ENCODE measurements around the gene AAR2. TPM values are rescaled to one million over a fixed set of nuclear protein-coding genes. Genes with fewer than 3 reads are reported as not detected.

The AAR2 gene
- total RNA-seq, 1 donor: 23.7 TPM

- no peak for TF ChIP-seq CTCF (IDR thresholded peaks at IDR 0.05; ENCODE audit: insufficient read depth, low read depth, low read length)
- DNase-seq (ENCODE audit: low read depth): no peak
- no peak overlapping the region for H3K4me3 ChIP-seq (ENCODE audit: low read depth, low read length)
Observed at GRCh38 chr20:36254076-36254475, 17.8 kb downstream of the AAR2 start.

- no peak for DNase-seq (ENCODE audit: low read depth)
- no peak for TF ChIP-seq CTCF (IDR thresholded peaks at IDR 0.05; ENCODE audit: insufficient read depth, low read depth, low read length)
- H3K4me3 ChIP-seq (ENCODE audit: low read depth, low read length): no peak overlapping the region
Observed at GRCh38 chr20:36255445-36255844, 19.2 kb downstream of the AAR2 start.

- no peak overlapping the region for H3K4me3 ChIP-seq (ENCODE audit: low read depth, low read length)
- no peak for TF ChIP-seq CTCF (IDR thresholded peaks at IDR 0.05; ENCODE audit: insufficient read depth, low read depth, low read length)
- no peak for DNase-seq (ENCODE audit: low read depth)
Observed at GRCh38 chr20:36259177-36260061, 23.1 kb downstream of the AAR2 start.

GRCh38 chr20:36260316-36260715 is 24.0 kb downstream of the AAR2 start:
- H3K4me3 ChIP-seq (ENCODE audit: low read depth, low read length): no peak overlapping the region
- no peak for TF ChIP-seq CTCF (IDR thresholded peaks at IDR 0.05; ENCODE audit: insufficient read depth, low read depth, low read length)
- DNase-seq (ENCODE audit: low read depth): no peak

GRCh38 chr20:36261389-36262105 is 25.3 kb downstream of the AAR2 start:
- TF ChIP-seq CTCF (IDR thresholded peaks at IDR 0.05; ENCODE audit: insufficient read depth, low read depth, low read length): no peak
- H3K4me3 ChIP-seq (ENCODE audit: low read depth, low read length): no peak overlapping the region
- DNase-seq (ENCODE audit: low read depth): no peak

GRCh38 chr20:36262440-36262839 is 26.2 kb downstream of the AAR2 start:
- no peak overlapping the region for H3K4me3 ChIP-seq (ENCODE audit: low read depth, low read length)
- TF ChIP-seq CTCF (IDR thresholded peaks at IDR 0.05; ENCODE audit: insufficient read depth, low read depth, low read length): no peak
- no peak for DNase-seq (ENCODE audit: low read depth)
